PC-9 (cell line): ENCODE measurements around the gene UTP14C. TPM values are rescaled to one million over a fixed set of nuclear protein-coding genes. Genes with fewer than 3 reads are reported as not detected.

Source experiments
- BruUV-seq: library from RNA; stranded (reverse); fragments of 400-500 nt; replicated peaks from 2 replicates; lab custom pipeline; 2021; lab: Mats Ljungman, UMichigan
- CTCF ChIA-PET: fragments of 300-600 bp; sonication (Branson Sonifier 250); formaldehyde crosslinking; loops from one replicate; lab custom pipeline; 2022; ENCODE audit warnings: antibody characterized with exemption; lab: Charles Lee
- POLR2A ChIA-PET: fragments of 300-600 bp; sonication (Branson Sonifier 250); formaldehyde crosslinking; loops from one replicate; lab custom pipeline; 2022; ENCODE audit warnings: antibody characterized with exemption; ENCODE audit not compliant: unreplicated experiment; lab: Charles Lee
- DNase-seq, 2 experiments: peaks; one replicate each; pipeline versions ENCODE4 v3.0.0 to v3.0.0-alpha.2; 2015 to 2022; ENCODE audit warnings: mixed read lengths in 1 of 2
- H2AFZ ChIP-seq: fragments of 200-600 bp; sonication (generic); 2 replicates; pipeline ENCODE4 v1.8.1; 2017; ENCODE audit warnings: antibody characterized with exemption
- H3F3A ChIP-seq: fragments of 200-600 bp; sonication (generic); 2 replicates; pipeline ENCODE4 v1.8.1; 2017; ENCODE audit warnings: antibody characterized with exemption, mild to moderate bottlenecking, low read depth; ENCODE audit not compliant: insufficient read depth
- H3K27ac ChIP-seq: fragments of 200-600 bp; sonication (generic); 2 replicates; pipeline ENCODE4 v1.6.1; 2016; ENCODE audit warnings: mixed run types
- H3K27me3 ChIP-seq: fragments of 200-600 bp; sonication (generic); 2 replicates; pipeline ENCODE4 v1.6.1; 2016; ENCODE audit warnings: low read depth, mixed run types; ENCODE audit not compliant: insufficient read depth
- H3K36me3 ChIP-seq: fragments of 200-600 bp; sonication (generic); 2 replicates; pipeline ENCODE4 v1.6.1; 2016; ENCODE audit warnings: low read depth, mixed run types
- H3K4me1 ChIP-seq: fragments of 200-600 bp; sonication (generic); replicated peaks from 2 replicates; pipeline ENCODE4 v1.6.1; 2016; ENCODE audit warnings: mixed run types; ENCODE audit not compliant: insufficient read depth
- H3K4me2 ChIP-seq: fragments of 200-600 bp; sonication (generic); 2 replicates; pipeline ENCODE4 v1.6.1; 2017; ENCODE audit warnings: mixed run types
- H3K4me3 ChIP-seq: fragments of 200-600 bp; sonication (generic); 2 replicates; pipeline ENCODE4 v1.6.1; 2016; ENCODE audit warnings: mixed run types
- H3K79me2 ChIP-seq: fragments of 200-600 bp; sonication (generic); 2 replicates; pipeline ENCODE4 v1.6.1; 2017; ENCODE audit warnings: low read depth, mixed run types
- H3K9me2 ChIP-seq: fragments of 200-600 bp; sonication (generic); 2 replicates; pipeline ENCODE4 v1.8.1; 2017; ENCODE audit warnings: mild to moderate bottlenecking; ENCODE audit not compliant: insufficient read depth
- H3K9me3 ChIP-seq: fragments of 200-600 bp; sonication (generic); 2 replicates; pipeline ENCODE4 v1.8.1; 2016; ENCODE audit warnings: low read depth; ENCODE audit not compliant: insufficient read depth
- H4K20me1 ChIP-seq: fragments of 200-600 bp; sonication (generic); 2 replicates; pipeline ENCODE4 v1.8.1; 2017; ENCODE audit not compliant: insufficient read depth
- EZH2 ChIP-seq: fragments of 200-600 bp; sonication (generic); IDR thresholded peaks from 2 replicates; pipeline ENCODE4 v1.8.0; 2017; ENCODE audit warnings: antibody characterized with exemption, low read depth
- intact Hi-C: fragments of 100-400 bp; cut with micrococcal nuclease; formaldehyde crosslinking; loops from one replicate; pipeline ENCODE4 v1.10.0; 2022; ENCODE audit not compliant: unreplicated experiment
- total RNA-seq: library from RNA; stranded (reverse); gene quantifications from 2 replicates; pipeline ENCODE4 v1.2.3, GENCODE V29; 2021
- TF ChIP-seq, protein P1 (sequence below): fragments of 200-600 bp; sonication (generic); conservative IDR thresholded peaks from 2 replicates; pipeline ENCODE4 v1.6.1; 2017; ENCODE audit warnings: mixed run types, antibody characterized with exemption, mild to moderate bottlenecking, moderate library complexity

UTP14C gene
- total RNA-seq, 1 experiment from 2014 or later, result 11.4 TPM

DNA sequence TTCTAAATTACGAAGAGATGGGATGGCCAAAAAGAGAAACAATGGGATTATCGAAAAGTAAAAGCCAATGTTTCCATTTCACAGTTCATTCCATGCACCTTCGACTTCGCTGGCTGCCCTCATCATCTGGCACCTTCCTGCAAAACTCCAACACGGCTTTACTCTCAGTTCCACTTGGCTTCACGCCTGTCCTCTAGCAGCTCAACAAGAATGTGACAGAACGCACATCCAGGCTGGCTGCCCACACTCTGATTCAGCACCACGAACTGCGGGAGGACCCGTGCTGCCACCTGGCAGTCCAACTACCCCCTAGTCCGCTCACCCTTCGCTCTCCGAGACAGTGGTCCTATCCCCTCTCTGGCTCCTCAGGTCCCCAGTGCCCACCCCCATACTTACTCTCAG is 25.0 kb upstream of the UTP14C start:
- Histone ChIP-seq H3F3A (no peaks in the 10 kb centered on the region; the same call in 1 of the 2 replicates), H3K27ac (no peak overlapping the region), H3K4me3 (no peak overlapping the region), H3K4me1 (peaks cover 20% of the 10 kb centered on the region), H2AFZ (no peak overlapping the region), H4K20me1 (no peaks in the 10 kb centered on the region), H3K27me3 (no peaks in the 10 kb centered on the region), H3K79me2 (no peaks in the 10 kb centered on the region), H3K36me3 (no peaks in the 10 kb centered on the region), H3K9me3 (no peaks in the 10 kb centered on the region), H3K4me2 (no peak overlapping the region), H3K9me2 (no peaks in the 10 kb centered on the region)
- ChIA-PET POLR2A (interaction anchor here (0.6 kb wide), 1 partner anchor 19 kb away, joined by 4 read pairs; no protein-coding TSS in a partner anchor), CTCF (interaction anchor here (0.6 kb wide), 1 partner anchor 153 kb away, joined by 3 read pairs; no protein-coding TSS in a partner anchor)
- intact Hi-C loops, result no loop called here
- TF ChIP-seq EZH2, result no peak
- TF ChIP-seq, protein P1, sequence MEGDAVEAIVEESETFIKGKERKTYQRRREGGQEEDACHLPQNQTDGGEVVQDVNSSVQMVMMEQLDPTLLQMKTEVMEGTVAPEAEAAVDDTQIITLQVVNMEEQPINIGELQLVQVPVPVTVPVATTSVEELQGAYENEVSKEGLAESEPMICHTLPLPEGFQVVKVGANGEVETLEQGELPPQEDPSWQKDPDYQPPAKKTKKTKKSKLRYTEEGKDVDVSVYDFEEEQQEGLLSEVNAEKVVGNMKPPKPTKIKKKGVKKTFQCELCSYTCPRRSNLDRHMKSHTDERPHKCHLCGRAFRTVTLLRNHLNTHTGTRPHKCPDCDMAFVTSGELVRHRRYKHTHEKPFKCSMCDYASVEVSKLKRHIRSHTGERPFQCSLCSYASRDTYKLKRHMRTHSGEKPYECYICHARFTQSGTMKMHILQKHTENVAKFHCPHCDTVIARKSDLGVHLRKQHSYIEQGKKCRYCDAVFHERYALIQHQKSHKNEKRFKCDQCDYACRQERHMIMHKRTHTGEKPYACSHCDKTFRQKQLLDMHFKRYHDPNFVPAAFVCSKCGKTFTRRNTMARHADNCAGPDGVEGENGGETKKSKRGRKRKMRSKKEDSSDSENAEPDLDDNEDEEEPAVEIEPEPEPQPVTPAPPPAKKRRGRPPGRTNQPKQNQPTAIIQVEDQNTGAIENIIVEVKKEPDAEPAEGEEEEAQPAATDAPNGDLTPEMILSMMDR, result no peak
- DNase-seq, result no peak
- no TSS peak for BruUV-seq

DNA sequence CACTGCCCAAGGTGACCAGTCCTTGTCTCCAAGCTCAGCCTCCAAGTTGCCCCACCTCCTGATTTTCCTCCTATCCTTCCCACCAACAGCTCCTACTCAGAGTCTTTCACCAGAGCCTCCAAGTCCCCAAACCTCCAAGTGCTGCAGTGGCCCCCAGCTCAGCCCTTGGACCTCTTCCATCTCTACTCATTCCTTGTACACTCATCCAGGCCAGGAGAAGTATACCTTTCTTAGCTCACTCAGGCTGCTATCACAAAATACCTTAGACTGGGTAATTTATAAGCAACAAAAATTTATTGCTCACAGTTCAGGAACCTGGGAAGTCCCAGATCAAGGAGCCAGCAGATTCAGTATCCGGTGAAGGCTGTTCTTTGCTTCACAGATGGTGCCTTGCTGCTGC is 24.6 kb upstream of the UTP14C start:
- H3K4me2 ChIP-seq, result no peak overlapping the region
- no peak overlapping the region for H2AFZ ChIP-seq
- H3K36me3 ChIP-seq, result no peaks in the 10 kb centered on the region
- intact Hi-C loops, result loop anchor here (2.0 kb wide), 1 partner anchor 127 kb away; no protein-coding TSS in a partner anchor
- no peaks in the 10 kb centered on the region for H3K9me2 ChIP-seq
- no peak overlapping the region for H3K4me3 ChIP-seq
- no peaks in the 10 kb centered on the region; the same call in 1 of the 2 replicates for H3F3A ChIP-seq
- TF ChIP-seq, protein P1, result no peak
- no peak for TF ChIP-seq EZH2
- no peaks in the 10 kb centered on the region for H3K79me2 ChIP-seq
- ChIA-PET CTCF (interaction anchor here (0.6 kb wide), 1 partner anchor 153 kb away, joined by 3 read pairs; no protein-coding TSS in a partner anchor), POLR2A (no interaction called here)
- no peak overlapping the region for H3K27ac ChIP-seq
- no peaks in the 10 kb centered on the region for H3K27me3 ChIP-seq
- H3K9me3 ChIP-seq, result no peaks in the 10 kb centered on the region
- BruUV-seq, result no TSS peak
- no peak for DNase-seq
- no peaks in the 10 kb centered on the region for H4K20me1 ChIP-seq
- H3K4me1 ChIP-seq, result peaks cover 20% of the 10 kb centered on the region

DNA sequence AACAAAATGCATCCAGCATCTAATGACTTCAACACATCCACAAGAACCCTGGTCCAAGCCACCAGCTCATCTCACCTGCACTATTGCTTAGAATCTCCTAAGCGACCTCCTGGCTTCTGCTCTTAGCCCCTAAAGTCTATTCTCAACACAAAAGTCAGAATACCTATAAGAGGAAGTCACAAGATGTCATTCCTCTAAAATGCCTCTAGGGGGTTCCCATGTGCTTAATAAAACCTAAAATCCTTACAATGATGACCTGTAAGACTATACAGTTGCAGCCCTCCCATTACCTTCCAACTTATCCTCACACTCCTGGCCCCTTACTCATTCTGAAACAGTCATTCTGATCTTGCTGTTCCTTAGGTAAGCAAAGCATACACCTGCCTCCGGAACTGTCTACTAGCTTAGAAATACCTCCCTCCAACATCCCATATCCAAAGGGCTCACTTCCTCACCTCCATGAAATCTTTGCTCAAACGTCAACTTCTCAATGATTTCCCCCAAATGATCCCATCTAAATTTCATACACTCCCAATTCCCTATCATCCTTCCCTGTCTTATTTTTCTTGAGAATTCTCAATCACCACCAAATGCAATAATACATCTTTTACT is 23.3 kb upstream of the UTP14C start:
- Histone ChIP-seq H2AFZ (no peak overlapping the region), H4K20me1 (no peaks in the 10 kb centered on the region), H3K27me3 (no peaks in the 10 kb centered on the region), H3K4me2 (no peak overlapping the region), H3F3A (no peaks in the 10 kb centered on the region; the same call in 1 of the 2 replicates), H3K9me3 (no peaks in the 10 kb centered on the region), H3K9me2 (no peaks in the 10 kb centered on the region), H3K36me3 (no peaks in the 10 kb centered on the region), H3K4me1 (peaks cover 20% of the 10 kb centered on the region), H3K79me2 (no peaks in the 10 kb centered on the region), H3K4me3 (no peak overlapping the region), H3K27ac (no peak overlapping the region)
- BruUV-seq, result no TSS peak
- TF ChIP-seq EZH2, result no peak
- TF ChIP-seq, protein P1, result peak; percentile 80
- POLR2A ChIA-PET, result no interaction called here
- CTCF ChIA-PET, result interaction anchor here (0.6 kb wide), 1 partner anchor 8 kb away, joined by 3 read pairs; no protein-coding TSS in a partner anchor
- intact Hi-C loops, result loop anchor here (2.0 kb wide), 1 partner anchor 126 kb away; no protein-coding TSS in a partner anchor
- DNase-seq, result no peak
